Measurements from ENCODE around the gene TYW1.
"Not testable (repeated sequence)": the region's sequence is repeated elsewhere in the genome, so short reads cannot be mapped to it uniquely, and the experiment has no call there.

The TYW1 gene

GRCh38 chr7:67251986-67252558 lies 255.4 kb downstream of the TYW1 start:
- DNase-seq (ENCODE audit: low read depth): no peak

- not testable (repeated sequence) for DNase-seq (ENCODE audit: low read depth)
These were observed 258.4 kb downstream of the TYW1 start for GRCh38 chr7:67255076-67255475.

DNA sequence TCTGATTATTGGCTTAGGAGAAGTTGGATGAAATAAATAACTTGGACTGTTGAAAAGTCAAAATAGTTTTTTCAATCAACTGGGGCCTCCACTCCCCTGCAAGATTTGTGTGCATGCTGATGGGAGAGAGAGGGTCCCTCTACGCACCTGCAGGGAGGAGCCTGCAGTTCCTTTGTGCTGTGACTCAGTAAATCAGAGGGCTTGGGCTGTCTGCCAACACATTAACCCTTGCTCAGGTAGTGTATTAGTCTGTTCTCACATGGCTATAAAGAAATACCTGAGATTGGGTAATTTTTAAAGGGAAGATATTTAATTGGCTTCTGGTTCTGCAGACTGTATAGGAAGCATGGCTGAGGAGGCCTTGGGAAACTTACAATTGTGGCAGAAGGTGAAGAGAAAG lies 261.1 kb downstream of the TYW1 start:
- not testable (repeated sequence) for DNase-seq (ENCODE audit: low read depth)

DNA sequence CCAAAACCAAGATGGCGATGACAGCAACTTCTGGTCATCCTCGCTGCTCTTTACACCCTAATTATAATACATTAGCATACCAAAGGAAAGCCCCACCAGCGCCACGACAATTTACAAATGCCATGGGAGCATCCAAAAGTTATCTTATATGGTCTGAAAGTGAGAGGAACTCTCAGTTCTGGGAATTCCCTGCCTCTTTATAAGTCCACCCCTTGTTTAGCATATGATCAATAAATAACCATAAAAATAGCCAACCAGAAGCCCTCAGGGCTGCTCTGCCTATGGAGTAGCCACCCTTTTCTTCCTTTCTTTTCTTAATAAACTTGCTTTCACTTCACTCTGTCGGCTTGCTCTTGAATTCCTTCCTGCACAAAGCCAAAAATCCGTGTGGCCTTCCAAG lies 262.7 kb downstream of the TYW1 start:
- DNase-seq (ENCODE audit: low read depth): not testable (repeated sequence)

DNA sequence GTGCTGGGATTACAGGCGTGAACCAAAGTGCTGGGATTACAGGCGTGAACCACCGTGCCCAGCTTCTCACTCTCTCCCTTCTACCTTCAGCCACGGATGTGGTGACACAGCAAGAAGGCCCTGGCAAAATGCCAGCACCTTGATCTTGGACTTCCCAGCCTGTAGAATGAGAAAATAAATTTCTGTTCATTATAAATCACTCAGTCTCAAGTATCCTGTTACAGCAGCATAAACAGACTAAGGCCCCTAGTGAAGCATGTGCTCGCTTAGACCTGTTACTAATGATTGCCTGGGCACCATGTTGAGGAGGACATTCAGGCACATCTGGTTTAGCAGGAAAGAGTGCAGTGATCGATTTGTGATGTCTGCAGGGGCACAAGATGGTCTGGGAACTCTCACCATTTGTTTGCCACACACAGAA lies 263.5 kb downstream of the TYW1 start:
- DNase-seq (ENCODE audit: low read depth): not testable (repeated sequence)

GRCh38 chr7:67264000-67264399 lies 267.4 kb downstream of the TYW1 start:
- not testable (repeated sequence) for DNase-seq (ENCODE audit: low read depth)

DNA sequence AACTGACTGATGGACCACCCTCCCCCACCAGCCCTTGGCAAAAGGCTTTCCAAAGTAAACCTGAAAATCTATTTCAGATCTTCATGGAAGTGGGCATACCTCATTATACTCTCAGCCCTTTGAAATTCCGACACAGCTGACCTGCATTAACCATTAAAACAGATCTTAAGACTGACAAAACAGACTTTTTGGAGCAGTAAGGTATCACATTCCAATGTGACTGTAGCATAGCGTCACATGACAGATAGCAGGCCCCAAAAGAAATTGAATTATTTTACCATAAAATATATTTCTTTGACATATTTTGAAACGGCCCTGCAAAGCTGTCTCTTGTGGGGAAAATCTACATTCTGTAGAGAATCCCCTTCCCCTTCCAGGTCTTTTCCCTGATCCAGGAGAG lies 269.4 kb downstream of the TYW1 start:
- DNase-seq (ENCODE audit: low read depth): not testable (repeated sequence)

- DNase-seq (ENCODE audit: low read depth): no peak
These were observed 271.3 kb downstream of the TYW1 start for GRCh38 chr7:67267914-67268313.

DNA sequence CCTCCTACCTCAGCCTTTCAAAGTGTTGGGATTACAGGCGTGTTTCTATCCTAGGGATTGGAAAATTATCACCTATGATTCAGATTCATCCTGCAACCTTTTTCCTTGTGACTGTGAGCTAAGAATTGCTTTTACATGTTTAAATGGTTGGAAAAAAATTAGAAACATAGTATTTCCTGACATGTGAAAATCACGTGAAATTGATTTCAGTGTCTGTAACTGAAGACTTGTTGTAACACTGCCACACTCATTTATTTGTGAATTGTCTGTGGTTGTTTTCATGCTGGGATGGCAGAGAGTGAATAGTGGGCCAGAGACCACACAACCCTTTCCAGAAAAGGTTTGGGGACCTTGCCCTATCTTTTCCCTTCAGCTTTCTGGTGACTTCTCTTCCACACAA lies 273.3 kb downstream of the TYW1 start:
- not testable (repeated sequence) for DNase-seq (ENCODE audit: low read depth)
